IMR-90 (cell line): ENCODE measurements around the gene RNPEPL1. TPM values are rescaled to one million over a fixed set of nuclear protein-coding genes. Genes with fewer than 3 reads are reported as not detected.

Experiments
- ATAC-seq: fragments of 200-7000 bp; cut with Tn5 transposase; 2 replicates; pipeline ENCODE4 v1.9.1; 2020; ENCODE audit warnings: low read depth, mild to moderate bottlenecking, moderate library complexity
- BruUV-seq: library from RNA; stranded (reverse); fragments of 400-500 nt; replicated peaks from 2 replicates; lab custom pipeline; 2021; lab: Mats Ljungman, UMichigan
- CTCF ChIA-PET: fragments of 300-600 bp; formaldehyde crosslinking; extraction: SDS; loops from one replicate; lab custom pipeline; 2021; ENCODE audit warnings: antibody characterized with exemption; lab: Yijun Ruan, JAX
- POLR2A ChIA-PET: fragments of 300-600 bp; sonication (Branson Sonifier 250); formaldehyde crosslinking; loops from one replicate; lab custom pipeline; 2022; ENCODE audit warnings: antibody characterized with exemption; ENCODE audit not compliant: unreplicated experiment; lab: Charles Lee
- DNase-seq: peaks from one replicate; pipeline ENCODE4 v3.0.0; 2013
- H2AFZ ChIP-seq: replicated peaks from 2 replicates; pipeline ENCODE3; 2013; ENCODE audit warnings: low read length, mild to moderate bottlenecking; ENCODE audit not compliant: poor library complexity
- H2AK5ac ChIP-seq: 2 replicates; pipeline ENCODE4 v1.6.1; 2013; ENCODE audit warnings: low read depth, low read length, inconsistent platforms
- H2AK9ac ChIP-seq: replicated peaks from 2 replicates; pipeline ENCODE3; 2013; ENCODE audit warnings: mild to moderate bottlenecking, low read depth, low read length, moderate library complexity; ENCODE audit not compliant: poor library complexity
- H2BK120ac ChIP-seq: 2 replicates; pipeline ENCODE4 v1.6.1; 2013; ENCODE audit warnings: low read depth, low read length, inconsistent platforms
- H2BK15ac ChIP-seq: 3 replicates; pipeline ENCODE4 v1.6.1; 2013; ENCODE audit warnings: low read depth, low read length, inconsistent platforms
- H2BK20ac ChIP-seq: 2 replicates; pipeline ENCODE4 v1.6.1; 2013; ENCODE audit warnings: low read depth, mild to moderate bottlenecking, inconsistent platforms, low read length, moderate library complexity
- H2BK5ac ChIP-seq: 2 replicates; pipeline ENCODE4 v1.6.1; 2013; ENCODE audit warnings: mild to moderate bottlenecking, low read depth, low read length, inconsistent platforms; ENCODE audit not compliant: poor library complexity, severe bottlenecking
- H3K14ac ChIP-seq: replicated peaks from 2 replicates; pipeline ENCODE4 v1.6.1; 2013; ENCODE audit warnings: low read depth, low read length, inconsistent platforms
- H3K18ac ChIP-seq: 2 replicates; pipeline ENCODE4 v1.6.1; 2013; ENCODE audit warnings: low read depth, low read length, control low read depth
- H3K23ac ChIP-seq: 2 replicates; pipeline ENCODE4 v1.6.1; 2013; ENCODE audit warnings: low read depth, low read length, inconsistent platforms
- H3K27ac ChIP-seq: 2 replicates; pipeline ENCODE4 v1.5.1; 2013; ENCODE audit warnings: mild to moderate bottlenecking, control low read depth, low read length; ENCODE audit not compliant: insufficient read depth
- H3K27me3 ChIP-seq: 2 replicates; pipeline ENCODE4 v1.6.1; 2013; ENCODE audit warnings: low read length; ENCODE audit not compliant: control insufficient read depth, insufficient read depth
- H3K36me3 ChIP-seq: 2 replicates; pipeline ENCODE4 v1.6.1; 2013; ENCODE audit warnings: low read length, mixed read lengths; ENCODE audit not compliant: control insufficient read depth, insufficient read depth
- H3K4ac ChIP-seq: 2 replicates; pipeline ENCODE4 v1.6.1; 2013; ENCODE audit warnings: low read depth, low read length, inconsistent platforms
- H3K4me1 ChIP-seq: 2 replicates; pipeline ENCODE4 v1.6.1; 2013; ENCODE audit warnings: low read length, mixed read lengths; ENCODE audit not compliant: control insufficient read depth, insufficient read depth
- H3K4me2 ChIP-seq: 2 replicates; pipeline ENCODE4 v1.6.1; 2013; ENCODE audit warnings: low read depth, mild to moderate bottlenecking, control low read depth, low read length, moderate library complexity
- H3K4me3 ChIP-seq: 2 replicates; pipeline ENCODE4 v1.5.1; 2013; ENCODE audit warnings: low read depth, mild to moderate bottlenecking, control low read depth, low read length, moderate library complexity; ENCODE audit not compliant: insufficient read depth
- H3K56ac ChIP-seq: 2 replicates; pipeline ENCODE4 v1.6.1; 2013; ENCODE audit warnings: low read length, inconsistent platforms; ENCODE audit not compliant: insufficient read depth; ENCODE audit errors: extremely low read depth
- H3K79me1 ChIP-seq, 2 experiments: 2 replicates each; pipeline ENCODE4 v1.6.1; 2013; ENCODE audit warnings: low read length in 2 of 2, inconsistent platforms in 1 of 2, low read depth in 1 of 2
- H3K9ac ChIP-seq: 2 replicates; pipeline ENCODE4 v1.6.1; 2013; ENCODE audit warnings: low read depth, low read length, control low read depth
- H3K9me1 ChIP-seq: 2 replicates; pipeline ENCODE4 v1.6.1; 2013; ENCODE audit warnings: low read length, inconsistent platforms; ENCODE audit not compliant: insufficient read depth
- H3K9me3 ChIP-seq: 2 replicates; pipeline ENCODE4 v1.6.1; 2013; ENCODE audit warnings: low read length; ENCODE audit not compliant: control insufficient read depth, insufficient read depth
- H4K20me1 ChIP-seq: 2 replicates; pipeline ENCODE4 v1.6.1; 2013; ENCODE audit warnings: low read length, inconsistent platforms; ENCODE audit not compliant: insufficient read depth
- H4K5ac ChIP-seq: 2 replicates; pipeline ENCODE4 v1.6.1; 2013; ENCODE audit warnings: mild to moderate bottlenecking, low read depth, low read length, control low read depth
- H4K8ac ChIP-seq, 2 experiments: 2 replicates each; pipeline ENCODE4 v1.6.1; 2013; ENCODE audit warnings: low read depth in 2 of 2, low read length in 2 of 2, control low read depth in 1 of 2, inconsistent platforms in 1 of 2
- H4K91ac ChIP-seq: 2 replicates; pipeline ENCODE4 v1.6.1; 2013; ENCODE audit warnings: low read depth, low read length, inconsistent platforms; ENCODE audit not compliant: insufficient read depth
- CEBPB ChIP-seq: IDR thresholded peaks from 2 replicates; pipeline ENCODE4 v1.6.1; 2012; ENCODE audit warnings: low read depth, low read length, improper control_type of control experiment
- CTCF ChIP-seq: conservative IDR thresholded peaks from 2 replicates; pipeline ENCODE4 v1.5.1; 2012; ENCODE audit warnings: mild to moderate bottlenecking, low read depth, low read length, improper control_type of control experiment
- ELK1 ChIP-seq: fragments of 150-350 bp; IDR thresholded peaks from 2 replicates; pipeline ENCODE4 v1.6.1; 2016; ENCODE audit warnings: low read depth, mild to moderate bottlenecking, low read length, moderate library complexity, borderline replicate concordance
- MXI1 ChIP-seq: IDR thresholded peaks from 2 replicates; pipeline ENCODE4 v1.6.1; 2012; ENCODE audit warnings: low read depth, mild to moderate bottlenecking, low read length, moderate library complexity, borderline replicate concordance
- NFE2L2 ChIP-seq: fragments of 150-350 bp; IDR thresholded peaks from 2 replicates; pipeline ENCODE4 v1.6.1; 2016; ENCODE audit warnings: low read depth, mild to moderate bottlenecking, low read length
- RAD21 ChIP-seq: IDR thresholded peaks from 2 replicates; pipeline ENCODE4 v1.6.1; 2012; ENCODE audit warnings: low read length, improper control_type of control experiment
- RFX5 ChIP-seq: IDR thresholded peaks from 2 replicates; pipeline ENCODE4 v1.8.0; 2012; ENCODE audit warnings: low read depth, mild to moderate bottlenecking, low read length, moderate library complexity
- USF2 ChIP-seq: fragments of 150-350 bp; IDR thresholded peaks from 2 replicates; pipeline ENCODE4 v1.6.1; 2017; ENCODE audit warnings: mild to moderate bottlenecking, antibody characterized with exemption, low read length, low read depth
- WGBS, 2 experiments: methylation state at CpG; one replicate each; pipeline versions ENCODE4 v1.1.5 to v1.1.7; 2013; ENCODE audit warnings: missing lambda C conversion rate in 2 of 2; ENCODE audit not compliant: insufficient read length in 1 of 2; ENCODE audit errors: extremely low coverage in 2 of 2; 5-methylcytosine and 5-hydroxymethylcytosine counted together
- dilution Hi-C: fragments of 300-500 bp; cut with HindIII; formaldehyde crosslinking; loops from one replicate; pipeline ENCODE4 v1.14.3; 2018; ENCODE audit warnings: low sequenced_read_pairs; ENCODE audit not compliant: unreplicated experiment
- in situ Hi-C: fragments of 300-500 bp; cut with MboI; formaldehyde crosslinking; loops from 3 replicates; pipeline ENCODE4 v1.14.3; 2019; ENCODE audit warnings: low sequenced_read_pairs, inconsistent platforms, mixed read lengths
- intact Hi-C: fragments of 100-400 bp; cut with micrococcal nuclease; formaldehyde crosslinking; loops from 2 replicates; pipeline ENCODE4 v1.10.0; 2022
- polyA plus RNA-seq, 3 experiments: library from polyadenylated mRNA; depleted of rRNA; stranded (reverse); fragments of >200 nt; gene quantifications; 2 replicates each; pipeline ENCODE4 v1.2.3, GENCODE V29; 2012; ENCODE audit warnings: low replicate concordance in 1 of 3
- total RNA-seq: library from RNA; depleted of rRNA; stranded (reverse); fragments of >200 nt; gene quantifications from 2 replicates; pipeline ENCODE4 v1.2.3, GENCODE V29; 2012

The RNPEPL1 gene
- total and polyA plus RNA-seq, 2 of the 4 experiments (the other 2 are of a cell fraction) = 3.8 to 18.7 TPM

GRCh38 chr2:240526521-240526920 lies 41.8 kb upstream of the RNPEPL1 start:
- Histone ChIP-seq H3K36me3 (peaks cover 15% of the 10 kb centered on the region; the same call in 1 of the 2 replicates), H3K79me1 (no peaks in the 10 kb centered on the region; a peak in 1 of 4 replicates), H3K56ac (no peak overlapping the region), H3K4ac (no peak overlapping the region), H2BK15ac (no peak overlapping the region), H2AK5ac (no peak overlapping the region), H3K14ac (no peak overlapping the region), H2BK5ac (no peak overlapping the region), H3K23ac (no peak overlapping the region), H3K18ac (no peak overlapping the region), H4K20me1 (no peaks in the 10 kb centered on the region), H3K4me3 (no peak overlapping the region), H3K9ac (no peak overlapping the region), H2BK120ac (no peak overlapping the region), H3K27me3 (no peaks in the 10 kb centered on the region), H4K91ac (no peak overlapping the region), H4K8ac (no peak overlapping the region), H4K5ac (no peak overlapping the region), H3K4me1 (no peaks in the 10 kb centered on the region), H3K4me2 (no peak overlapping the region), H3K9me3 (peaks cover 21% of the 10 kb centered on the region), H3K9me1 (no peaks in the 10 kb centered on the region; the same call in 1 of the 2 replicates), H2AFZ (no peak overlapping the region), H2AK9ac (peak overlapping the region; percentile 42), H2BK20ac (no peak overlapping the region), H3K27ac (no peak overlapping the region)
- intact Hi-C loops = no loop called here
- no peak for DNase-seq
- POLR2A ChIA-PET = no interaction called here
- BruUV-seq = no TSS peak
- CTCF ChIA-PET = no interaction called here
- in situ Hi-C loops = no loop called here
- WGBS, 2 experiments = no CpG with 5 or more reads among the region's 4 CpGs
- TF ChIP-seq NFE2L2 (no peak), RAD21 (no peak), USF2 (no peak), CTCF (no peak), ELK1 (no peak), CEBPB (no peak), RFX5 (no peak), MXI1 (no peak)
- no peak for ATAC-seq
- dilution Hi-C loops = no loop called here
